Activated CD4-positive, alpha-beta T cell treated with anti-CD3 and anti-CD28 coated beads, Interleukin-2, amount 10 ng/mL, durations not matched to agents 7 days and 5 days (primary cell): ENCODE results near the gene LCN1. TPM values are rescaled to one million over a fixed set of nuclear protein-coding genes. Genes with fewer than 3 reads are reported as not detected.

Experiments used
- CTCF ChIA-PET: fragments of 350-600 bp; sonication (Branson Sonifier 250); formaldehyde crosslinking; loops from one replicate; lab custom pipeline; 2021; ENCODE audit warnings: antibody characterized with exemption; lab: Charles Lee
- POLR2A ChIA-PET: fragments of 350-600 bp; sonication (Branson Sonifier 250); formaldehyde crosslinking; loops from one replicate; lab custom pipeline; 2021; ENCODE audit warnings: antibody characterized with exemption; lab: Charles Lee
- DNase-seq: peaks from one replicate; pipeline ENCODE4 v3.0.0-alpha.2; 2020
- H3K27ac Mint-ChIP-seq: one replicate; pipeline ENCODE4 v1.8.0; 2021; ENCODE audit warnings: mild to moderate bottlenecking, moderate library complexity, mixed read lengths
- H3K27me3 Mint-ChIP-seq: one replicate; pipeline ENCODE4 v1.8.0; 2021; ENCODE audit warnings: mixed read lengths
- H3K36me3 Mint-ChIP-seq: one replicate; pipeline ENCODE4 v1.8.0; 2021; ENCODE audit warnings: low read depth, mixed read lengths
- H3K4me1 Mint-ChIP-seq: one replicate; pipeline ENCODE4 v1.8.0; 2021; ENCODE audit warnings: mixed read lengths
- H3K4me3 Mint-ChIP-seq: one replicate; pipeline ENCODE4 v1.8.0; 2021; ENCODE audit warnings: mild to moderate bottlenecking, moderate library complexity, mixed read lengths
- H3K9me3 Mint-ChIP-seq: one replicate; pipeline ENCODE4 v1.8.0; 2021; ENCODE audit warnings: mixed read lengths
- total RNA-seq, 2 experiments: library from RNA; stranded (reverse); gene quantifications; one replicate each; pipeline ENCODE4 v1.2.3, GENCODE V29; 2021

The LCN1 gene
- total RNA-seq, 2 experiments from 2014 or later, result not detected

GRCh38 chr9:135491764-135492163, 29.5 kb upstream of the LCN1 start:
- H3K27ac Mint-ChIP-seq, result no peak overlapping the region
- H3K9me3 Mint-ChIP-seq, result no peaks in the 10 kb centered on the region
- H3K4me1 Mint-ChIP-seq, result no peaks in the 10 kb centered on the region
- no peak for DNase-seq
- H3K27me3 Mint-ChIP-seq, result no peaks in the 10 kb centered on the region
- ChIA-PET CTCF (interaction anchor here (0.6 to 1.3 kb wide), 2 partner anchors 13 to 53 kb away, joined by 3 read pairs; no protein-coding TSS in a partner anchor), POLR2A (no interaction called here)
- H3K36me3 Mint-ChIP-seq, result no peaks in the 10 kb centered on the region
- H3K4me3 Mint-ChIP-seq, result no peak overlapping the region

- H3K4me3 Mint-ChIP-seq, result no peak overlapping the region
- no peak overlapping the region for H3K27ac Mint-ChIP-seq
- no peaks in the 10 kb centered on the region for H3K27me3 Mint-ChIP-seq
- DNase-seq, result no peak
- no peaks in the 10 kb centered on the region for H3K9me3 Mint-ChIP-seq
- POLR2A ChIA-PET, result no interaction called here
- H3K4me1 Mint-ChIP-seq, result no peaks in the 10 kb centered on the region
- no peaks in the 10 kb centered on the region for H3K36me3 Mint-ChIP-seq
- CTCF ChIA-PET, result interaction anchor here (0.7 kb wide), 1 partner anchor 369 kb away, joined by 3 read pairs; no protein-coding TSS in a partner anchor
Observed at GRCh38 chr9:135492886-135493669, 28.2 kb upstream of the LCN1 start.

GRCh38 chr9:135494791-135495559, 26.3 kb upstream of the LCN1 start:
- peaks cover 6% of the 10 kb centered on the region for H3K4me1 Mint-ChIP-seq
- no peak overlapping the region for H3K27ac Mint-ChIP-seq
- CTCF ChIA-PET, result no interaction called here
- H3K27me3 Mint-ChIP-seq, result no peaks in the 10 kb centered on the region
- POLR2A ChIA-PET, result no interaction called here
- no peak for DNase-seq
- no peaks in the 10 kb centered on the region for H3K36me3 Mint-ChIP-seq
- no peaks in the 10 kb centered on the region for H3K9me3 Mint-ChIP-seq
- H3K4me3 Mint-ChIP-seq, result no peak overlapping the region

- Mint-ChIP-seq H3K27ac (no peak overlapping the region), H3K4me3 (peak overlapping the region; percentile 91), H3K4me1 (peaks cover 19% of the 10 kb centered on the region), H3K27me3 (no peaks in the 10 kb centered on the region), H3K9me3 (no peaks in the 10 kb centered on the region), H3K36me3 (peaks cover 11% of the 10 kb centered on the region)
- ChIA-PET CTCF (no interaction called here), POLR2A (no interaction called here)
- DNase-seq, result no peak
Observed at GRCh38 chr9:135498381-135499126, 22.7 kb upstream of the LCN1 start.

- peak overlapping the region; percentile 57 for H3K27ac Mint-ChIP-seq
- H3K36me3 Mint-ChIP-seq, result peaks cover 15% of the 10 kb centered on the region
- no peaks in the 10 kb centered on the region for H3K9me3 Mint-ChIP-seq
- POLR2A ChIA-PET, result no interaction called here
- H3K27me3 Mint-ChIP-seq, result no peaks in the 10 kb centered on the region
- H3K4me1 Mint-ChIP-seq, result peaks cover 19% of the 10 kb centered on the region
- peak; percentile 90 for DNase-seq
- H3K4me3 Mint-ChIP-seq, result peak overlapping the region; percentile 91
- CTCF ChIA-PET, result interaction anchor here (0.6 to 1.1 kb wide), 4 partner anchors 9 to 496 kb away, joined by 3 read pairs; no protein-coding TSS in a partner anchor
Observed at GRCh38 chr9:135499326-135500070, 21.7 kb upstream of the LCN1 start.

GRCh38 chr9:135500071-135500524, 21.1 kb upstream of the LCN1 start:
- Mint-ChIP-seq H3K27ac (peak overlapping the region; percentile 93), H3K4me3 (peak overlapping the region; percentile 91), H3K27me3 (no peaks in the 10 kb centered on the region), H3K9me3 (no peaks in the 10 kb centered on the region), H3K4me1 (peaks cover 22% of the 10 kb centered on the region), H3K36me3 (peaks cover 17% of the 10 kb centered on the region)
- DNase-seq, result no peak
- POLR2A ChIA-PET, result no interaction called here
- CTCF ChIA-PET, result interaction anchor here (0.6 to 1.1 kb wide), 4 partner anchors 9 to 496 kb away, joined by 3 read pairs; no protein-coding TSS in a partner anchor

- CTCF ChIA-PET, result interaction anchor here (0.7 to 1.0 kb wide), 2 partner anchors 10 to 20 kb away, joined by 3 read pairs; no protein-coding TSS in a partner anchor
Observed at GRCh38 chr9:135500525-135501260, 20.5 kb upstream of the LCN1 start, which contains the start of gene MRPS2. MRPS2 (plus strand) TSS chr9:135500682; CDS start chr9:135500711, 29 bp downstream.

GRCh38 chr9:135501261-135502167, 19.7 kb upstream of the LCN1 start:
- ChIA-PET POLR2A (no interaction called here), CTCF (no interaction called here)
- peaks cover 17% of the 10 kb centered on the region for H3K36me3 Mint-ChIP-seq
- H3K4me3 Mint-ChIP-seq, result peak overlapping the region; percentile 91
- H3K4me1 Mint-ChIP-seq, result peaks cover 22% of the 10 kb centered on the region
- no peaks in the 10 kb centered on the region for H3K27me3 Mint-ChIP-seq
- DNase-seq, result no peak
- H3K27ac Mint-ChIP-seq, result peak overlapping the region; percentile 76
- no peaks in the 10 kb centered on the region for H3K9me3 Mint-ChIP-seq

More at GRCh38 chr9:135500525-135501260, 20.5 kb upstream of the LCN1 start, which contains the start of gene MRPS2:
- Mint-ChIP-seq H3K4me1 (peaks cover 22% of the 10 kb centered on the region), H3K4me3 (peak within 1 kb of the TSS; percentile 91), H3K36me3 (peaks cover 17% of the 10 kb centered on the region), H3K27ac (peak within 1 kb of the TSS; percentile 93), H3K27me3 (no peaks in the 10 kb centered on the region), H3K9me3 (no peaks in the 10 kb centered on the region)
- POLR2A ChIA-PET, result no interaction called here
- peak; percentile 85 for DNase-seq

- Mint-ChIP-seq H3K4me1 (peaks cover 22% of the 10 kb centered on the region), H3K27ac (no peak overlapping the region), H3K4me3 (peak overlapping the region; percentile 91), H3K9me3 (no peaks in the 10 kb centered on the region), H3K36me3 (peaks cover 17% of the 10 kb centered on the region), H3K27me3 (no peaks in the 10 kb centered on the region)
- CTCF ChIA-PET, result no interaction called here
- POLR2A ChIA-PET, result no interaction called here
- no peak for DNase-seq
Observed at GRCh38 chr9:135502168-135502872, 18.9 kb upstream of the LCN1 start.

- Mint-ChIP-seq H3K4me1 (peaks cover 22% of the 10 kb centered on the region), H3K9me3 (no peaks in the 10 kb centered on the region), H3K27ac (no peak overlapping the region), H3K36me3 (peaks cover 17% of the 10 kb centered on the region), H3K4me3 (peak overlapping the region; percentile 91), H3K27me3 (no peaks in the 10 kb centered on the region)
- POLR2A ChIA-PET, result no interaction called here
- no peak for DNase-seq
- CTCF ChIA-PET, result no interaction called here
Observed at GRCh38 chr9:135502873-135503321, 18.3 kb upstream of the LCN1 start.
